HepG2 (cell line): ENCODE data around the gene KIF22. TPM values are rescaled to one million over a fixed set of nuclear protein-coding genes. Genes with fewer than 3 reads are reported as not detected.

ENCODE experiments used
- AHR ChIP-seq: IDR thresholded peaks from 2 replicates; pipeline ENCODE4 v1.6.1; 2018; ENCODE audit warnings: missing genetic modification reagents, missing compliant biosample characterization
- ATRX ChIP-seq: sonication (generic); formaldehyde crosslinking; IDR thresholded peaks from 2 replicates; pipeline ENCODE4 v1.4.0; 2020; ENCODE audit warnings: missing genetic modification reagents, borderline replicate concordance
- GABPA ChIP-seq, 2 experiments: IDR thresholded peaks; 2 replicates each; pipeline ENCODE4 v1.6.1; 2011 to 2016; ENCODE audit warnings: low read depth in 2 of 2, low read length in 1 of 2, missing biosample characterization in 1 of 2, missing genetic modification characterization in 1 of 2
- HNRNPLL ChIP-seq: fragments of 200-400 bp; formaldehyde crosslinking; IDR thresholded peaks from 2 replicates; pipeline ENCODE4 v1.6.1; 2017; ENCODE audit warnings: mild to moderate bottlenecking, low read depth, low read length; ENCODE audit not compliant: poor library complexity, severe bottlenecking
- POGZ ChIP-seq: sonication (generic); formaldehyde crosslinking; IDR thresholded peaks from 2 replicates; pipeline ENCODE4 v1.4.0; 2020; ENCODE audit warnings: mild to moderate bottlenecking, missing genetic modification reagents
- TEAD2 ChIP-seq: sonication (generic); formaldehyde crosslinking; IDR thresholded peaks from 2 replicates; pipeline ENCODE4 v1.9.0; 2021; ENCODE audit warnings: missing genetic modification reagents
- ZNF10 ChIP-seq: sonication (generic); formaldehyde crosslinking; IDR thresholded peaks from 2 replicates; pipeline ENCODE4 v1.4.0; 2020; ENCODE audit warnings: mild to moderate bottlenecking, low read depth, missing genetic modification reagents, borderline replicate concordance
- ZNF235 ChIP-seq: sonication (generic); formaldehyde crosslinking; IDR thresholded peaks from 2 replicates; pipeline ENCODE4 v1.8.1; 2023; ENCODE audit warnings: mild to moderate bottlenecking, missing genetic modification reagents, borderline replicate concordance
- ZNF264 ChIP-seq: sonication (generic); formaldehyde crosslinking; IDR thresholded peaks from 2 replicates; pipeline ENCODE4 v1.4.0; 2020; ENCODE audit warnings: missing genetic modification reagents
- ZNF317 ChIP-seq: sonication (generic); formaldehyde crosslinking; IDR thresholded peaks from 2 replicates; pipeline ENCODE4 v1.5.0; 2020; ENCODE audit warnings: mild to moderate bottlenecking, missing genetic modification reagents
- ZNF33A ChIP-seq: sonication (generic); formaldehyde crosslinking; IDR thresholded peaks from 2 replicates; pipeline ENCODE4 v1.5.1; 2020; ENCODE audit warnings: missing genetic modification reagents, mild to moderate bottlenecking, moderate library complexity, borderline replicate concordance
- polyA plus RNA-seq, 8 experiments: library from polyadenylated mRNA; depleted of rRNA in 3 of 8; stranded (reverse) in 7 of 8; unstranded in 1 of 8; fragments of >200 nt; fragmentation: Illumina TruSeq in 4 of 8; extraction: Trizol in 4 of 8; gene quantifications; 2 replicates each; pipeline versions ENCODE4 v1.2.1 to v1.2.3, GENCODE V29; 2011 to 2016; ENCODE audit warnings: low read depth in 4 of 8, missing spikeins in 1 of 8, mixed read lengths in 1 of 8; ENCODE audit not compliant: insufficient read depth in 1 of 8
- total RNA-seq, 5 experiments: library from RNA; depleted of rRNA; stranded (reverse); fragments of >200 nt; fragmentation: Illumina TruSeq; extraction: Trizol; gene quantifications; 2 replicates each; pipeline ENCODE4 v1.2.3, GENCODE V29; 2016; ENCODE audit warnings: low read depth in 1 of 5
- TF ChIP-seq, protein P1 (sequence below): sonication (generic); formaldehyde crosslinking; IDR thresholded peaks from 2 replicates; pipeline ENCODE4 v1.4.0; 2020; ENCODE audit warnings: missing genetic modification reagents
- TF ChIP-seq, protein P2 (sequence below): sonication (generic); formaldehyde crosslinking; IDR thresholded peaks from 2 replicates; pipeline ENCODE4 v1.4.0; 2020; ENCODE audit warnings: mild to moderate bottlenecking, missing genetic modification reagents
- TF ChIP-seq, protein P3 (sequence below): sonication (generic); formaldehyde crosslinking; IDR thresholded peaks from 2 replicates; pipeline ENCODE4 v1.4.0; 2020; ENCODE audit warnings: missing genetic modification reagents, borderline replicate concordance
- TF ChIP-seq, protein P4 (sequence below): sonication (generic); formaldehyde crosslinking; IDR thresholded peaks from 2 replicates; pipeline ENCODE4 v1.8.0; 2022; ENCODE audit warnings: mild to moderate bottlenecking, missing genetic modification reagents; ENCODE audit not compliant: insufficient replicate concordance

Gene KIF22
- total and polyA plus RNA-seq, 2 of the 13 experiments (the other 11 are each of a cell fraction or from before 2014, with no cell fraction given): 95.8 to 118 TPM

DNA sequence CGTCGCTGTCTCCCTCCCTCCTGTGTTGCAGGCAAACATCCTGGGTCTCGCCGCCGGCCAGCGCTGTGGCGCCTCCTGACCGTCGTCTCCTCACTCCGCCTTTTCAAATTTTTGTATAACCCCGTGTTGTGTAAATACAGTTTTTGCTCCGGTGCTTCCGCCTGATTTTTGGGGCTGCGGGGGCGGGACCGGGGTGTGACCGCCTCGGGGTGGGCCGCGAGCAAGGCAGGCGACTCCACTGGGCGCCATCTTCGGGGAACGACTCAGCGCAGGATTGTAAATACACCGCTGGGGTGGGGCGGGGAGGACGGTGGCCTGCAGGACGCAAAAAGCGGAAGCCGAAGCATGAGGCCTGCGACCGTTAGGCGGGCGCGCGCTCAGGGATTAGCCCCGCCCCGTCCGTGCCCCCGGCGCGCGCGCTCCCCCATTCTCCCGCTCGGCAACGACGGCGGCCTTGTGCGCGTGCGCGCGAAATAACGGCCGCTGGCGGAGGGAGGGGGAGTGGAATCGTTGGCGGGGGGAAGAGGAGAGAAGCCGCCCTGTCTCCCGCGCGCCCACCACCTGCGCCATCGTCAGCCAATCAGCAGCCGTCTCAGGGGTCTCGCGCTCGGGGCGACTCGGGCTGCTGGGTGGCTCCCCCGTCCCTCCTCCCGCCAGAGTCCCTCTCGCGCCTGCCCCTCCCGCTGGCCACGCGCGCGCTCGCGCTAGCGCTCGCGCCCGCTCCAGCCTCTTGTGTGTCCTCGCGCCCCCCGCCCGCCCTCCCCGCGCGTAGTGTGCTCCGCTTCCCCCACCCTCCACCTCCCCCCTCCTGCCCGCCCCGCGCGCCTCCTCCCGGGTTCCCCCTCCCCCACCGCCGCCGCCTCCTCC, 14.9 kb downstream of the KIF22 start (continued):
- TF ChIP-seq ZNF264 (no peak), AHR (CRISPR knock-in tag) (peak; percentile 95), POGZ (CRISPR knock-in tag) (peak; percentile 94), ZNF33A (CRISPR knock-in tag) (no peak), ATRX (no peak), TEAD2 (no peak; the same call in 1 of the 2 replicates), HNRNPLL (peak; percentile 93), ZNF235 (CRISPR knock-in tag) (peak; percentile 94), ZNF317 (CRISPR knock-in tag) (0 out of 2 replicates have a peak, but pooled peaks have one; percentile 80), GABPA (IDR thresholded peaks at IDR 0.05; ENCODE audit: low read depth, low read length) (no peak), GABPA (CRISPR knock-in tag; IDR thresholded peaks at IDR 0.05; ENCODE audit: low read depth) (peak; percentile 76), ZNF10 (no peak)
- TF ChIP-seq, protein P1, sequence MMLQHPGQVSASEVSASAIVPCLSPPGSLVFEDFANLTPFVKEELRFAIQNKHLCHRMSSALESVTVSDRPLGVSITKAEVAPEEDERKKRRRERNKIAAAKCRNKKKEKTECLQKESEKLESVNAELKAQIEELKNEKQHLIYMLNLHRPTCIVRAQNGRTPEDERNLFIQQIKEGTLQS (CRISPR knock-in tag): peak; percentile 53
- TF ChIP-seq, protein P2, sequence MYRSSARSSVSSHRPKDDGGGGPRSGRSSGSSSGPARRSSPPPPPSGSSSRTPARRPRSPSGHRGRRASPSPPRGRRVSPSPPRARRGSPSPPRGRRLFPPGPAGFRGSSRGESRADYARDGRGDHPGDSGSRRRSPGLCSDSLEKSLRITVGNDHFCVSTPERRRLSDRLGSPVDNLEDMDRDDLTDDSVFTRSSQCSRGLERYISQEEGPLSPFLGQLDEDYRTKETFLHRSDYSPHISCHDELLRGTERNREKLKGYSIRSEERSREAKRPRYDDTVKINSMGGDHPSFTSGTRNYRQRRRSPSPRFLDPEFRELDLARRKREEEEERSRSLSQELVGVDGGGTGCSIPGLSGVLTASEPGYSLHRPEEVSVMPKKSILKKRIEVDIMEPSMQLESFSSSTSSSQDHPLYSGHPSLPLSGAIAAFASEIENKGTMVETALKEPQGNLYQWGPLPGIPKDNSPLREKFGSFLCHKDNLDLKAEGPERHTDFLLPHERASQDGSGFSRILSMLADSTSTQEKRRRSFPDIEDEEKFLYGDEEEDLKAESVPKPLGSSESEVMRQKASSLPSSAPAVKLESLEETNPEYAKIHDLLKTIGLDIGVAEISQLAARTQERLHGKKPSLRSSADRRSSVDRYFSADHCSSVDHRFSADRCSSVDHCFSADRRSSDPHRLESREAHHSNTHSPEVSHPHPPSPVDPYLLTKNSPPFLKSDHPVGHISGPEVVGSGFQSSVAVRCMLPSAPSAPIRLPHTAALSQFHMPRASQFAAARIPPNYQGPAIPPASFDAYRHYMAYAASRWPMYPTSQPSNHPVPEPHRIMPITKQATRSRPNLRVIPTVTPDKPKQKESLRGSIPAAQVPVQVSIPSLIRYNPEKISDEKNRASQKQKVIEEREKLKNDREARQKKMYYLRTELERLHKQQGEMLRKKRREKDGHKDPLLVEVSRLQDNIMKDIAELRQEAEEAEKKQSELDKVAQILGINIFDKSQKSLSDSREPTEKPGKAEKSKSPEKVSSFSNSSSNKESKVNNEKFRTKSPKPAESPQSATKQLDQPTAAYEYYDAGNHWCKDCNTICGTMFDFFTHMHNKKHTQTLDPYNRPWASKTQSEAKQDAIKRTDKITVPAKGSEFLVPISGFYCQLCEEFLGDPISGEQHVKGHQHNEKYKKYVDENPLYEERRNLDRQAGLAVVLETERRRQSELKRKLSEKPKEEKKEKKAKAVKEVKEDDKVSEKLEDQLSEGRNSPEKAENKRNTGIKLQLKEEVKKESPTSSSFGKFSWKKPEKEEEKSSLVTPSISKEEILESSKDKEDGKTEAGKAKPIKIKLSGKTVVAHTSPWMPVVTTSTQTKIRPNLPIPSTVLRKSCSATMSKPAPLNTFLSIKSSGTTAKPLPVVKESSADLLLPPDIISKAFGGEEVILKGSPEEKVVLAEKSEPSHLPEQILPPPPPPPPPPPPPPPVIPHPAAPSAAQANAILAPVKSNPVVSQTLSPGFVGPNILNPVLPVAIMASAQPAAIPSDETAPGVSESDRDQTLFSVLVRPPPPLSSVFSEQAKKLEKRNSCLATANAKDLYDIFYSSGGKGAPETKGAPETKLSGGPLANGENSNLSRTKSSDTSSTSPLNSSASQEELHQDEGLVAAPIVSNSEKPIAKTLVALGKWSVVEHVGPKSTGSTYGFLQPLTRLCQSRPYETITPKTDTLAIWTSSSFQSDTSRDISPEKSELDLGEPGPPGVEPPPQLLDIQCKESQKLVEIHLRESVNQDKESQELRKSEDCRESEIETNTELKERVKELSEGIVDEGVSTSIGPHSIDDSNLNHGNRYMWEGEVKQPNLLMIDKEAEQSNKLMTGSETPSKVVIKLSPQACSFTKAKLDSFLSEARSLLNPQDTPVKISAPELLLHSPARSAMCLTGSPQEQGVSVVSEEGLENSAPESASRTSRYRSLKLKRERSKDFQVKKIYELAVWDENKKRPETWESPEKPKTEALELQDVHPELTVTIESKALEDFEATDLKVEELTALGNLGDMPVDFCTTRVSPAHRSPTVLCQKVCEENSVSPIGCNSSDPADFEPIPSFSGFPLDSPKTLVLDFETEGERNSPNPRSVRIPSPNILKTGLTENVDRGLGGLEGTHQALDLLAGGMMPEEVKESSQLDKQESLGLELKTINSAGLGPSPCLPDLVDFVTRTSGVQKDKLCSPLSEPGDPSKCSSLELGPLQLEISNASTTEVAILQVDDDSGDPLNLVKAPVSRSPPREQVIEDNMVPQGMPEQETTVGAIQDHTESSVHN: peak; percentile 72; the same call in 1 of the 2 replicates
- TF ChIP-seq, protein P3, sequence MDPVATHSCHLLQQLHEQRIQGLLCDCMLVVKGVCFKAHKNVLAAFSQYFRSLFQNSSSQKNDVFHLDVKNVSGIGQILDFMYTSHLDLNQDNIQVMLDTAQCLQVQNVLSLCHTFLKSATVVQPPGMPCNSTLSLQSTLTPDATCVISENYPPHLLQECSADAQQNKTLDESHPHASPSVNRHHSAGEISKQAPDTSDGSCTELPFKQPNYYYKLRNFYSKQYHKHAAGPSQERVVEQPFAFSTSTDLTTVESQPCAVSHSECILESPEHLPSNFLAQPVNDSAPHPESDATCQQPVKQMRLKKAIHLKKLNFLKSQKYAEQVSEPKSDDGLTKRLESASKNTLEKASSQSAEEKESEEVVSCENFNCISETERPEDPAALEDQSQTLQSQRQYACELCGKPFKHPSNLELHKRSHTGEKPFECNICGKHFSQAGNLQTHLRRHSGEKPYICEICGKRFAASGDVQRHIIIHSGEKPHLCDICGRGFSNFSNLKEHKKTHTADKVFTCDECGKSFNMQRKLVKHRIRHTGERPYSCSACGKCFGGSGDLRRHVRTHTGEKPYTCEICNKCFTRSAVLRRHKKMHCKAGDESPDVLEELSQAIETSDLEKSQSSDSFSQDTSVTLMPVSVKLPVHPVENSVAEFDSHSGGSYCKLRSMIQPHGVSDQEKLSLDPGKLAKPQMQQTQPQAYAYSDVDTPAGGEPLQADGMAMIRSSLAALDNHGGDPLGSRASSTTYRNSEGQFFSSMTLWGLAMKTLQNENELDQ: peak; percentile 40; the same call in 1 of the 2 replicates
- TF ChIP-seq, protein P4, sequence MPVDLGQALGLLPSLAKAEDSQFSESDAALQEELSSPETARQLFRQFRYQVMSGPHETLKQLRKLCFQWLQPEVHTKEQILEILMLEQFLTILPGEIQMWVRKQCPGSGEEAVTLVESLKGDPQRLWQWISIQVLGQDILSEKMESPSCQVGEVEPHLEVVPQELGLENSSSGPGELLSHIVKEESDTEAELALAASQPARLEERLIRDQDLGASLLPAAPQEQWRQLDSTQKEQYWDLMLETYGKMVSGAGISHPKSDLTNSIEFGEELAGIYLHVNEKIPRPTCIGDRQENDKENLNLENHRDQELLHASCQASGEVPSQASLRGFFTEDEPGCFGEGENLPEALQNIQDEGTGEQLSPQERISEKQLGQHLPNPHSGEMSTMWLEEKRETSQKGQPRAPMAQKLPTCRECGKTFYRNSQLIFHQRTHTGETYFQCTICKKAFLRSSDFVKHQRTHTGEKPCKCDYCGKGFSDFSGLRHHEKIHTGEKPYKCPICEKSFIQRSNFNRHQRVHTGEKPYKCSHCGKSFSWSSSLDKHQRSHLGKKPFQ (CRISPR knock-in tag): peak; percentile 96
